HepG2 (cell line): ENCODE results near the gene COLEC12. TPM values are rescaled to one million over a fixed set of nuclear protein-coding genes. Genes with fewer than 3 reads are reported as not detected.

Experiments used
- CEBPG ChIP-seq: IDR thresholded peaks from 2 replicates; pipeline ENCODE4 v1.6.1; 2016
- IKZF4 ChIP-seq: sonication (generic); formaldehyde crosslinking; IDR thresholded peaks from 2 replicates; pipeline ENCODE4 v1.5.1; 2020; ENCODE audit warnings: borderline replicate concordance, mild to moderate bottlenecking, low read depth, missing genetic modification reagents; ENCODE audit errors: not compliant biosample characterization
- KLF16 ChIP-seq, 2 experiments: sonication (generic) in 1 of 2; formaldehyde crosslinking in 1 of 2; IDR thresholded peaks; 2 replicates each; pipeline versions ENCODE4 v1.6.1 to v1.8.0; 2016 to 2023; ENCODE audit warnings: missing genetic modification reagents in 2 of 2, missing compliant biosample characterization in 1 of 2
- RFXAP ChIP-seq: sonication (generic); formaldehyde crosslinking; IDR thresholded peaks from 2 replicates; pipeline ENCODE4 v1.4.0; 2020; ENCODE audit warnings: missing genetic modification reagents, borderline replicate concordance
- SAFB2 ChIP-seq: sonication (generic); formaldehyde crosslinking; IDR thresholded peaks from 2 replicates; pipeline ENCODE4 v1.5.1; 2020; ENCODE audit warnings: missing genetic modification reagents, low read depth, mild to moderate bottlenecking, borderline replicate concordance
- SP2 ChIP-seq: sonication (generic); formaldehyde crosslinking; IDR thresholded peaks from 2 replicates; pipeline ENCODE4 v1.5.1; 2020; ENCODE audit warnings: mild to moderate bottlenecking, missing genetic modification reagents
- YEATS4 ChIP-seq: sonication (generic); formaldehyde crosslinking; IDR thresholded peaks from 2 replicates; pipeline ENCODE4 v1.4.0; 2020; ENCODE audit warnings: missing genetic modification reagents, borderline replicate concordance
- ZBTB42 ChIP-seq: sonication (generic); formaldehyde crosslinking; IDR thresholded peaks from 2 replicates; pipeline ENCODE4 v1.5.0; 2020; ENCODE audit warnings: mild to moderate bottlenecking, missing genetic modification reagents
- ZMYM4 ChIP-seq: sonication (generic); formaldehyde crosslinking; IDR thresholded peaks from 2 replicates; pipeline ENCODE4 v1.8.1; 2023; ENCODE audit warnings: mild to moderate bottlenecking, missing genetic modification reagents
- ZNF160 ChIP-seq: sonication (generic); formaldehyde crosslinking; IDR thresholded peaks from 2 replicates; pipeline ENCODE4 v1.8.0; 2022; ENCODE audit warnings: mild to moderate bottlenecking, inconsistent platforms, missing genetic modification reagents
- ZNF180 ChIP-seq: sonication (generic); formaldehyde crosslinking; IDR thresholded peaks from 2 replicates; pipeline ENCODE4 v1.4.0; 2020; ENCODE audit warnings: low read depth, missing genetic modification reagents, borderline replicate concordance
- ZNF431 ChIP-seq: sonication (generic); formaldehyde crosslinking; IDR thresholded peaks from 2 replicates; pipeline ENCODE4 v1.9.0; 2022; ENCODE audit warnings: missing genetic modification reagents, low read depth, mild to moderate bottlenecking, borderline replicate concordance
- ZNF629 ChIP-seq: sonication (generic); formaldehyde crosslinking; conservative IDR thresholded peaks from 2 replicates; pipeline ENCODE4 v1.5.0; 2020; ENCODE audit warnings: missing genetic modification reagents
- ZNF883 ChIP-seq: sonication (generic); formaldehyde crosslinking; IDR thresholded peaks from 2 replicates; pipeline ENCODE4 v1.5.1; 2020; ENCODE audit warnings: mild to moderate bottlenecking, missing genetic modification reagents; ENCODE audit errors: not compliant biosample characterization
- polyA plus RNA-seq, 8 experiments: library from polyadenylated mRNA; depleted of rRNA in 3 of 8; stranded (reverse) in 7 of 8; unstranded in 1 of 8; fragments of >200 nt; fragmentation: Illumina TruSeq in 4 of 8; extraction: Trizol in 4 of 8; gene quantifications; 2 replicates each; pipeline versions ENCODE4 v1.2.1 to v1.2.3, GENCODE V29; 2011 to 2016; ENCODE audit warnings: low read depth in 4 of 8, missing spikeins in 1 of 8, mixed read lengths in 1 of 8; ENCODE audit not compliant: insufficient read depth in 1 of 8
- total RNA-seq, 5 experiments: library from RNA; depleted of rRNA; stranded (reverse); fragments of >200 nt; fragmentation: Illumina TruSeq; extraction: Trizol; gene quantifications; 2 replicates each; pipeline ENCODE4 v1.2.3, GENCODE V29; 2016; ENCODE audit warnings: low read depth in 1 of 5
- TF ChIP-seq, protein P1 (sequence below): sonication (generic); formaldehyde crosslinking; IDR thresholded peaks from 2 replicates; pipeline ENCODE4 v1.4.0; 2020; ENCODE audit warnings: mild to moderate bottlenecking, missing genetic modification reagents
- TF ChIP-seq, protein P2 (sequence below): sonication (generic); formaldehyde crosslinking; IDR thresholded peaks from 2 replicates; pipeline ENCODE4 v1.5.1; 2020; ENCODE audit warnings: missing genetic modification reagents, mild to moderate bottlenecking, borderline replicate concordance
- TF ChIP-seq, protein P3 (sequence below): IDR thresholded peaks from 2 replicates; pipeline ENCODE4 v1.6.1; 2016; ENCODE audit warnings: mild to moderate bottlenecking

The COLEC12 gene
- total and polyA plus RNA-seq, 2 of the 13 experiments (the other 11 are each of a cell fraction or from before 2014, with no cell fraction given) = 0.02 to 0.11 TPM

DNA sequence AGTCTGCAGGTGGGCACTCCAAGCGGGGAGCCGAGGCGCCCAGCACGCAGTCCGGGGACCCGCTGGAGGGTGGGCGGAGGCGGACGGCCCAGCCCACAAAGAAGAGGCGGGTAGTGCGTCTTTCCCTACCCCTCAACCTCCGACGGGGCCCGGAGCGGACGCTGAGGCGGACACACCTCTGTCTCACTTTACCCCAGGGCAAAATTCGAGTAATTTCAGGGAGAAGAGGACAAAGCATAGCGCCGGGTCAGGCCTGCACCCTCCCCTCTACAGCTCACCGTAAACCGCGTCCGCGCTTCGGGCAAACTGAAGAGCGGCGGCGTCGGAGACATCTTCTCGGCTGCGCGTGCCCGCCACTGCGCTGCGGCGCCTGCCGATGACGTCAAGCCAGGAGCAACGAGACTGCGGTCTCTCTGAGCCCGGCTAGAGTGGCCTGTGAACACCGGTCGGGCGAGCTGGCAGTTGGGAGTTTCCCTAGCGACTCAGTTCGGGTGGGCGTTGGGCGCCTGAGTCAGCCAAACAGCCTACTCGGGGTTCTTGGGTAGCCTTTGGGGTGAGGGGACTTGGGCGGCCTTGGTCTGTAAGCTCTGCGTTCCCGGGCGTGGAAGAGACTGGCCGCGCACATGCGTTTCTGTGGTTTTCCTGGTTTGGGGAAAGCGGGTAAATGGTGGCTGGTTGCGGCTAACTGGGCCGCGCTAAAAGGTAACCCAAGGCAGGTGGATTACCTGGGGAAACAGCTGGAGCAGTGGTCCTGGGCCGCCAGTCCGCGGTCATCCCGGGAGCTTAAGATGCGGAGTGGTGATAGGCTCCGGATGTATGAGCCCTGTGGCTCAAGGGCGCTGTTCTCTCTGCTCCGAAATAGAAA lies 232.6 kb downstream of the COLEC12 start, which contains the start of gene THOC1 (continued):
- TF ChIP-seq, protein P1, sequence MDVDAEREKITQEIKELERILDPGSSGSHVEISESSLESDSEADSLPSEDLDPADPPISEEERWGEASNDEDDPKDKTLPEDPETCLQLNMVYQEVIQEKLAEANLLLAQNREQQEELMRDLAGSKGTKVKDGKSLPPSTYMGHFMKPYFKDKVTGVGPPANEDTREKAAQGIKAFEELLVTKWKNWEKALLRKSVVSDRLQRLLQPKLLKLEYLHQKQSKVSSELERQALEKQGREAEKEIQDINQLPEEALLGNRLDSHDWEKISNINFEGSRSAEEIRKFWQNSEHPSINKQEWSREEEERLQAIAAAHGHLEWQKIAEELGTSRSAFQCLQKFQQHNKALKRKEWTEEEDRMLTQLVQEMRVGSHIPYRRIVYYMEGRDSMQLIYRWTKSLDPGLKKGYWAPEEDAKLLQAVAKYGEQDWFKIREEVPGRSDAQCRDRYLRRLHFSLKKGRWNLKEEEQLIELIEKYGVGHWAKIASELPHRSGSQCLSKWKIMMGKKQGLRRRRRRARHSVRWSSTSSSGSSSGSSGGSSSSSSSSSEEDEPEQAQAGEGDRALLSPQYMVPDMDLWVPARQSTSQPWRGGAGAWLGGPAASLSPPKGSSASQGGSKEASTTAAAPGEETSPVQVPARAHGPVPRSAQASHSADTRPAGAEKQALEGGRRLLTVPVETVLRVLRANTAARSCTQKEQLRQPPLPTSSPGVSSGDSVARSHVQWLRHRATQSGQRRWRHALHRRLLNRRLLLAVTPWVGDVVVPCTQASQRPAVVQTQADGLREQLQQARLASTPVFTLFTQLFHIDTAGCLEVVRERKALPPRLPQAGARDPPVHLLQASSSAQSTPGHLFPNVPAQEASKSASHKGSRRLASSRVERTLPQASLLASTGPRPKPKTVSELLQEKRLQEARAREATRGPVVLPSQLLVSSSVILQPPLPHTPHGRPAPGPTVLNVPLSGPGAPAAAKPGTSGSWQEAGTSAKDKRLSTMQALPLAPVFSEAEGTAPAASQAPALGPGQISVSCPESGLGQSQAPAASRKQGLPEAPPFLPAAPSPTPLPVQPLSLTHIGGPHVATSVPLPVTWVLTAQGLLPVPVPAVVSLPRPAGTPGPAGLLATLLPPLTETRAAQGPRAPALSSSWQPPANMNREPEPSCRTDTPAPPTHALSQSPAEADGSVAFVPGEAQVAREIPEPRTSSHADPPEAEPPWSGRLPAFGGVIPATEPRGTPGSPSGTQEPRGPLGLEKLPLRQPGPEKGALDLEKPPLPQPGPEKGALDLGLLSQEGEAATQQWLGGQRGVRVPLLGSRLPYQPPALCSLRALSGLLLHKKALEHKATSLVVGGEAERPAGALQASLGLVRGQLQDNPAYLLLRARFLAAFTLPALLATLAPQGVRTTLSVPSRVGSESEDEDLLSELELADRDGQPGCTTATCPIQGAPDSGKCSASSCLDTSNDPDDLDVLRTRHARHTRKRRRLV (CRISPR knock-in tag) = peak; percentile 21; the same call in 1 of the 2 replicates
- peak; percentile 89; the same call in 1 of the 2 replicates for TF ChIP-seq ZNF431 (CRISPR knock-in tag)
- TF ChIP-seq ZNF629 (CRISPR knock-in tag) = 0 out of 2 replicates have a peak, but pooled peaks have one; percentile 12
- peak; percentile 82 for TF ChIP-seq ZNF883 (CRISPR knock-in tag)
- TF ChIP-seq KLF16 (CRISPR knock-in tag; IDR thresholded peaks at IDR 0.05) = peak in 1 of 2 experiments; percentile 91; a peak in 2 of 4 replicates
- peak; percentile 63; the same call in 1 of the 2 replicates for TF ChIP-seq RFXAP
- no peak for TF ChIP-seq ZNF180
- TF ChIP-seq, protein P2, sequence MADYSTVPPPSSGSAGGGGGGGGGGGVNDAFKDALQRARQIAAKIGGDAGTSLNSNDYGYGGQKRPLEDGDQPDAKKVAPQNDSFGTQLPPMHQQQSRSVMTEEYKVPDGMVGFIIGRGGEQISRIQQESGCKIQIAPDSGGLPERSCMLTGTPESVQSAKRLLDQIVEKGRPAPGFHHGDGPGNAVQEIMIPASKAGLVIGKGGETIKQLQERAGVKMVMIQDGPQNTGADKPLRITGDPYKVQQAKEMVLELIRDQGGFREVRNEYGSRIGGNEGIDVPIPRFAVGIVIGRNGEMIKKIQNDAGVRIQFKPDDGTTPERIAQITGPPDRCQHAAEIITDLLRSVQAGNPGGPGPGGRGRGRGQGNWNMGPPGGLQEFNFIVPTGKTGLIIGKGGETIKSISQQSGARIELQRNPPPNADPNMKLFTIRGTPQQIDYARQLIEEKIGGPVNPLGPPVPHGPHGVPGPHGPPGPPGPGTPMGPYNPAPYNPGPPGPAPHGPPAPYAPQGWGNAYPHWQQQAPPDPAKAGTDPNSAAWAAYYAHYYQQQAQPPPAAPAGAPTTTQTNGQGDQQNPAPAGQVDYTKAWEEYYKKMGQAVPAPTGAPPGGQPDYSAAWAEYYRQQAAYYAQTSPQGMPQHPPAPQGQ (CRISPR knock-in tag) = no peak
- peak; percentile 92 for TF ChIP-seq ZMYM4 (CRISPR knock-in tag)
- TF ChIP-seq CEBPG (CRISPR knock-in tag) = peak; percentile 43; the same call in 1 of the 2 replicates
- TF ChIP-seq, protein P3, sequence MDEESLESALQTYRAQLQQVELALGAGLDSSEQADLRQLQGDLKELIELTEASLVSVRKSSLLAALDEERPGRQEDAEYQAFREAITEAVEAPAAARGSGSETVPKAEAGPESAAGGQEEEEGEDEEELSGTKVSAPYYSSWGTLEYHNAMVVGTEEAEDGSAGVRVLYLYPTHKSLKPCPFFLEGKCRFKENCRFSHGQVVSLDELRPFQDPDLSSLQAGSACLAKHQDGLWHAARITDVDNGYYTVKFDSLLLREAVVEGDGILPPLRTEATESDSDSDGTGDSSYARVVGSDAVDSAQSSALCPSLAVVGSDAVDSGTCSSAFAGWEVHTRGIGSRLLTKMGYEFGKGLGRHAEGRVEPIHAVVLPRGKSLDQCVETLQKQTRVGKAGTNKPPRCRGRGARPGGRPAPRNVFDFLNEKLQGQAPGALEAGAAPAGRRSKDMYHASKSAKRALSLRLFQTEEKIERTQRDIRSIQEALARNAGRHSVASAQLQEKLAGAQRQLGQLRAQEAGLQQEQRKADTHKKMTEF (CRISPR knock-in tag) = peak; percentile 94; the same call in 1 of the 2 replicates
- peak; percentile 95 for TF ChIP-seq YEATS4 (CRISPR knock-in tag)
- no peak for TF ChIP-seq IKZF4 (CRISPR knock-in tag)
- TF ChIP-seq ZBTB42 = 0 out of 2 replicates have a peak, but pooled peaks have one; percentile 29
- peak; percentile 38; the same call in 1 of the 2 replicates for TF ChIP-seq ZNF160 (CRISPR knock-in tag)
- TF ChIP-seq SAFB2 (CRISPR knock-in tag) = no peak; the same call in 1 of the 2 replicates
- 0 out of 2 replicates have a peak, but pooled peaks have one; percentile 60 for TF ChIP-seq SP2 (CRISPR knock-in tag)
